Glomerular endothelial cell (primary cell): ENCODE data around the gene DNAJB1. TPM values are rescaled to one million over a fixed set of nuclear protein-coding genes. Genes with fewer than 3 reads are reported as not detected.

Source experiments
- DNase-seq: peaks from one replicate; pipeline ENCODE4 v3.0.0-alpha.2; 2011; ENCODE audit warnings: low read depth, low spot score; ENCODE audit errors: extremely low read depth
- total RNA-seq: library from RNA; depleted of rRNA; stranded (reverse); fragments of >200 nt; gene quantifications from 2 replicates; pipeline ENCODE4 v1.2.3, GENCODE V29; 2015

Gene DNAJB1
- total RNA-seq, 1 donor from 2014 or later, result 73.6 TPM

GRCh38 chr19:14497228-14497921, 20.8 kb downstream of the DNAJB1 start:
- no peak for DNase-seq

GRCh38 chr19:14496834-14497227, 21.4 kb downstream of the DNAJB1 start:
- DNase-seq, result no peak

GRCh38 chr19:14496029-14496833, 22.0 kb downstream of the DNAJB1 start, which contains the start of gene GIPC1:
GIPC1 (minus strand) TSS chr19:14496127; CDS start chr19:14482976, 13,151 bp downstream.
- DNase-seq, result peak; percentile 88

- DNase-seq, result no peak
Measured at GRCh38 chr19:14495672-14496028, 22.5 kb downstream of the DNAJB1 start.

- DNase-seq, result no peak
Measured at GRCh38 chr19:14494910-14495671, 23.1 kb downstream of the DNAJB1 start.

GRCh38 chr19:14494411-14494810, 23.8 kb downstream of the DNAJB1 start:
- no peak for DNase-seq

GRCh38 chr19:14492756-14493337, 25.4 kb downstream of the DNAJB1 start:
- DNase-seq, result no peak

- no peak for DNase-seq
Measured at GRCh38 chr19:14487370-14488125, 30.6 kb downstream of the DNAJB1 start.

GRCh38 chr19:14482172-14482941, 35.8 kb downstream of the DNAJB1 start:
- no peak for DNase-seq

- no peak for DNase-seq
Measured at GRCh38 chr19:14480700-14481079, 37.5 kb downstream of the DNAJB1 start.

GRCh38 chr19:14479975-14480699, 38.1 kb downstream of the DNAJB1 start:
- no peak for DNase-seq

GRCh38 chr19:14479309-14479974, 38.8 kb downstream of the DNAJB1 start:
- DNase-seq, result no peak

GRCh38 chr19:14478113-14478545, 40.1 kb downstream of the DNAJB1 start:
- DNase-seq, result no peak

- DNase-seq, result no peak
Measured at GRCh38 chr19:14477418-14478112, 40.6 kb downstream of the DNAJB1 start.

- DNase-seq, result no peak
Measured at GRCh38 chr19:14476673-14477401, 41.4 kb downstream of the DNAJB1 start.

GRCh38 chr19:14476327-14476672, 41.9 kb downstream of the DNAJB1 start:
- DNase-seq, result no peak
